HG03432 (cell line): ENCODE results near the gene TFPT.
A peak's percentile ranks its signal among the peaks of the same experiment; 100 is the strongest.
"Not testable (repeated sequence)": the region's sequence is repeated elsewhere in the genome, so short reads cannot be mapped to it uniquely, and the experiment has no call there.

Source experiments
- ATAC-seq: cut with Tn5 transposase; IDR thresholded peaks from one replicate; pipeline ENCODE4 v1.9.1; 2021; ENCODE audit warnings: mild to moderate bottlenecking, moderate library complexity; ENCODE audit not compliant: unreplicated experiment

TFPT gene

GRCh38 chr19:54124393-54124792, 8.9 kb upstream of the TFPT start:
- ATAC-seq = no peak

GRCh38 chr19:54123682-54124081, 8.2 kb upstream of the TFPT start:
- ATAC-seq = no peak

- ATAC-seq = no peak
Observed at GRCh38 chr19:54121259-54121658, 5.8 kb upstream of the TFPT start.

GRCh38 chr19:54114340-54115108, 933 bp downstream of the TFPT start:
- ATAC-seq = no peak

GRCh38 chr19:54109651-54110050, 5.8 kb downstream of the TFPT start:
- ATAC-seq = no peak

- no peak for ATAC-seq
Observed at GRCh38 chr19:54108496-54108895, 7.0 kb downstream of the TFPT start.

GRCh38 chr19:54107876-54108490, 7.5 kb downstream of the TFPT start:
- no peak for ATAC-seq

- ATAC-seq = no peak
Observed at GRCh38 chr19:54106716-54107115, 8.7 kb downstream of the TFPT start.

- ATAC-seq = no peak
Observed at GRCh38 chr19:54105796-54106195, 9.7 kb downstream of the TFPT start.

GRCh38 chr19:54104998-54105715, 10.3 kb downstream of the TFPT start:
- no peak for ATAC-seq

GRCh38 chr19:54102421-54103169, 12.9 kb downstream of the TFPT start, which contains the start of gene NDUFA3:
Gene NDUFA3, plus strand, starts transcription at chr19:54102855. Its CDS starts 24 bp downstream, at chr19:54102879.
- peak; percentile 94 for ATAC-seq

GRCh38 chr19:54100561-54100960, 14.9 kb downstream of the TFPT start, which contains the start of gene OSCAR:
Gene OSCAR, minus strand, starts transcription at chr19:54100803. Its CDS starts 11 bp downstream, at chr19:54100792.
- ATAC-seq = no peak

- ATAC-seq = not testable (repeated sequence)
Observed at GRCh38 chr19:54099903-54100255, 15.6 kb downstream of the TFPT start.

- ATAC-seq = no peak
Observed at GRCh38 chr19:54099190-54099902, 16.1 kb downstream of the TFPT start.

- no peak for ATAC-seq
Observed at GRCh38 chr19:54096617-54097106, 18.8 kb downstream of the TFPT start.

- ATAC-seq = not testable (repeated sequence)
Observed at GRCh38 chr19:54095859-54096616, 19.4 kb downstream of the TFPT start.

GRCh38 chr19:54095136-54095858, 20.2 kb downstream of the TFPT start:
- ATAC-seq = no peak

GRCh38 chr19:54094426-54095000, 20.9 kb downstream of the TFPT start:
- no peak for ATAC-seq
